Mammary epithelial cell (primary cell): ENCODE data around the gene SLC7A1.

Experiments
- EZH2 ChIP-seq: IDR thresholded peaks from 2 replicates; pipeline ENCODE4 v1.6.1; 2012; ENCODE audit warnings: low read length, inconsistent platforms, borderline replicate concordance
- TF ChIP-seq, protein P1 (sequence below), 2 donors: IDR thresholded peaks in 1 of 2; conservative IDR thresholded peaks in 1 of 2; 2 replicates each; pipeline ENCODE4 v1.5.1; 2011 to 2012; ENCODE audit warnings: inconsistent platforms in 2 of 2, low read length in 2 of 2, mild to moderate bottlenecking in 2 of 2, control low read depth in 1 of 2, low read depth in 1 of 2; ENCODE audit not compliant: insufficient read depth in 1 of 2; ENCODE audit errors: extremely low read depth in 1 of 2

DNA sequence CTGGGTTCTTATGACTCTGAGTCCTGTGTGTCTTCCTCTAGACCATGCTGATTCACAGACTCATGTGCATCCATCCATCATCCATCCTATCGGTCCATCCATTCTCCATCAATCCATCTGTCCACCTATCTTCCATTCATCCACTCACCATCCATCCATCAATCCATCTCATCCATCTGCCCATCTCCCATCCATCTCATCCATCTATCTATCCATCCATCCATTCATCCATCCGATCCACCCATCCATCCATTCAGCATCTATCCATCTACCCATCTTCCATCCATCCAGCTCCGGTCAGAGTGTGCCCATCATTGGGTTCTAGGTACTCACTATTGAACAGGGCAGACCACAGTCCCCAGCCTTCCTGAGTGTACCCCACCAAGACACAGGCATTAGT, 75.6 kb downstream of the SLC7A1 start:
- TF ChIP-seq, protein P1, sequence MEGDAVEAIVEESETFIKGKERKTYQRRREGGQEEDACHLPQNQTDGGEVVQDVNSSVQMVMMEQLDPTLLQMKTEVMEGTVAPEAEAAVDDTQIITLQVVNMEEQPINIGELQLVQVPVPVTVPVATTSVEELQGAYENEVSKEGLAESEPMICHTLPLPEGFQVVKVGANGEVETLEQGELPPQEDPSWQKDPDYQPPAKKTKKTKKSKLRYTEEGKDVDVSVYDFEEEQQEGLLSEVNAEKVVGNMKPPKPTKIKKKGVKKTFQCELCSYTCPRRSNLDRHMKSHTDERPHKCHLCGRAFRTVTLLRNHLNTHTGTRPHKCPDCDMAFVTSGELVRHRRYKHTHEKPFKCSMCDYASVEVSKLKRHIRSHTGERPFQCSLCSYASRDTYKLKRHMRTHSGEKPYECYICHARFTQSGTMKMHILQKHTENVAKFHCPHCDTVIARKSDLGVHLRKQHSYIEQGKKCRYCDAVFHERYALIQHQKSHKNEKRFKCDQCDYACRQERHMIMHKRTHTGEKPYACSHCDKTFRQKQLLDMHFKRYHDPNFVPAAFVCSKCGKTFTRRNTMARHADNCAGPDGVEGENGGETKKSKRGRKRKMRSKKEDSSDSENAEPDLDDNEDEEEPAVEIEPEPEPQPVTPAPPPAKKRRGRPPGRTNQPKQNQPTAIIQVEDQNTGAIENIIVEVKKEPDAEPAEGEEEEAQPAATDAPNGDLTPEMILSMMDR (conservative IDR thresholded peaks at IDR 0.05 in 1 of 2, IDR thresholded peaks at IDR 0.05 in 1 of 2; ENCODE audit: extremely low read depth in 1 of 2, insufficient read depth in 1 of 2, low read depth in 1 of 2, low read length in 2 of 2), result no peak
- TF ChIP-seq EZH2, result no peak
